Heart right ventricle (tissue), 16 donors: Measurements from ENCODE around the gene MATCAP1. TPM values are rescaled to one million over a fixed set of nuclear protein-coding genes. Genes with fewer than 3 reads are reported as not detected.

Experiments used
- ATAC-seq, 8 donors: fragments of 200-7000 bp; cut with Tn5 transposase; one replicate each; pipeline ENCODE4 v1.9.1; 2020; ENCODE audit warnings: mild to moderate bottlenecking in 8 of 8, moderate library complexity in 8 of 8, moderate number of reproducible peaks in 1 of 8
- DNase-seq, 2 donors: peaks; one replicate each; pipeline ENCODE4 v3.0.0-alpha.2; 2020
- H3K27ac ChIP-seq, 10 donors: fragments of 200-600 bp; sonication (generic) in 2 of 10; one replicate each; pipeline versions ENCODE4 v1.5.0 to v1.8.0; 2020 to 2022; ENCODE audit warnings: mild to moderate bottlenecking in 3 of 10
- H3K27me3 ChIP-seq, 7 donors: fragments of 200-600 bp; one replicate each; pipeline ENCODE4 v1.8.0; 2021 to 2022; ENCODE audit warnings: mild to moderate bottlenecking in 2 of 7
- H3K36me3 ChIP-seq, 9 donors: fragments of 200-600 bp; sonication (generic) in 1 of 9; one replicate each; pipeline versions ENCODE4 v1.5.0 to v1.8.0; 2020 to 2022; ENCODE audit warnings: mild to moderate bottlenecking in 2 of 9
- H3K4me1 ChIP-seq, 9 donors: fragments of 200-600 bp; sonication (generic) in 1 of 9; one replicate each; pipeline versions ENCODE4 v1.5.0 to v1.8.0; 2020 to 2022; ENCODE audit warnings: mild to moderate bottlenecking in 4 of 9
- H3K4me3 ChIP-seq, 10 donors: fragments of 200-600 bp; sonication (generic) in 2 of 10; one replicate each; pipeline versions ENCODE4 v1.5.0 to v1.8.0; 2020 to 2022; ENCODE audit warnings: mild to moderate bottlenecking in 7 of 10, moderate library complexity in 2 of 10
- H3K9me3 ChIP-seq, 11 donors: fragments of 200-600 bp in 10 of 11; sonication (generic) in 2 of 11; one replicate each; pipeline versions ENCODE4 v1.5.0 to v1.8.0; 2013 to 2022; ENCODE audit warnings: mild to moderate bottlenecking in 2 of 11, control low read depth in 1 of 11, moderate library complexity in 1 of 11
- whole genome bisulfite sequencing, 2 donors: extraction: QIAGEN DNeasy Blood & Tissue Kit; methylation state at CpG; one replicate each; pipeline ENCODE4 v1.1.7; 2013; ENCODE audit warnings: inconsistent platforms in 1 of 2; 5-methylcytosine and 5-hydroxymethylcytosine counted together
- intact Hi-C, 10 donors: fragments of 100-400 bp; cut with DNase I; formaldehyde crosslinking; loops; one replicate each; pipeline versions ENCODE4 v1.11.1 to v1.14.2; 2022
- polyA plus RNA-seq, 2 donors: library from polyadenylated mRNA; stranded (reverse); fragments of 200-250 nt; gene quantifications; one replicate each; pipeline ENCODE4 v1.2.3, GENCODE V29; 2013
- total RNA-seq, 10 donors: library from RNA; stranded (reverse); fragmentation: NEBNext Ultra II Directional in 3 of 10; extraction: Animal tissue kit (Norgen Biotek cat#: 25700) in 3 of 10; gene quantifications; one replicate each; pipeline versions ENCODE4 v1.2.1 to v1.2.4, GENCODE V29; 2021 to 2023
- TF ChIP-seq, protein P1 (sequence below), 9 donors: fragments of 200-600 bp; sonication (generic) in 2 of 9; IDR thresholded peaks; one replicate each; pipeline versions ENCODE4 v1.5.0 to v1.8.0; 2021 to 2022; ENCODE audit warnings: antibody characterized with exemption in 9 of 9, mild to moderate bottlenecking in 5 of 9, moderate library complexity in 1 of 9
- donor health status: Arrhythmogenic right ventricular cardiomyopathy.
- donor health status: ischemic (EF 13 %, LVEDD 7.1; RV severe dilation, severe dysfunction).
- donor health status: healthy with polysubstance abuse.
- donor health status: DM: no; HTN: yes; CAD: no.
- donor health status: DM: no; HTN: no; CAD: no.
- donor health status: ischemic (EF 25% LVEDD 6.9; RV normal size, moderate dysfunction).
- donor health status: ischemic (EF 25% LVEDD 5.7; RV mildly dilated, moderate dysfunction).
- donor health status: healthy.
- donor health status: DM: yes; HTN: yes; CAD: no.
- donor health status: Ischemic cardiomyopathy.
- donor health status: ischemic (EF 35%, LVEDD 5.7; RV mildly dilated, moderate dysfunction).
- donor health status: nonischemic (EF 11% LVEDD 7.7; RV severe dilation, severe dysfunction).
- donor health status: DM: yes; HTN: yes; CAD: no.
- donor health status: PGD.
- donor health status: ischemic (EF 29% LVEDD 5.4; RV normal size, mild dysfunction).
- donor health status: nonischemic (EF 23%, LVEDD 6.1; RV moderate dilation, normal function).

MATCAP1 gene
- total and polyA plus RNA-seq, 12 donors = 8.0 to 30.9 (median 13.1) TPM

DNA sequence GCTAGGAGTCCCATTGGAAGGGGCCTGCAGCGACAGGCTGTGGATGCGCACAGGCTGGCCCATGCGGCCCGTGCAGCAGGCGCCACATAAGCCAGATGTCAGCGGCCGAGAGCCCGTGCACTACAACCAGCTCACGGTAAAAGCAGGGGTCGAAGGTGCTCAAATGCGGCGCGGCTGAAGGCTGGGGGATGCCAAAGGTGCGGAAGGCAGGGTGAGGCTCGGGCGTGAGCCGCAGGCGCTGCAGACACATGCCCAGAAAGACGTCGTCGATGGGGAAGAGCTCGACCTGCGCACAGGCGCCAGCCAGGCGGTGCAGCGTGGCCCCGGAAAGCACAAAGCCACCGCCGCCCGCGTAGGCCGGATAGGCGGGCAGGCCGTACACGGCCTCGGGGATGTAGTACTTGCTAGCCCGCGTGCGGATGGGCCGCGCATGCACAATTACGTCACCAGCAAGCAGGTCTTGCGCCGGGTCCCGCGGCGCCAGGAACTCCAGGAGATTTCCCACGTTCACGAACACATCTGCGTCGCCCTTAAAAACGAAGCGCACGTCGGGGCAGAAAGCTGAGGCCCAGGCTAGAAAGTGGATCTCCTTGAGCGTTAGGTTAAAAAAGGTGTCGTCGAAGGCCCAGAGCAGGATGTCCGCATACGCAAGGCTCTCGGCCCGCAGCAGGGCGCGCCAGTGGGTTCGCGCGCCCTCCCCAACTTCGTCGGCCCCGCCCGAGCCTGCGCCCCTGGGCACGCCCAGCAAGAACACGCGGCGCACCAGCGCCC is 34.3 kb downstream of the MATCAP1 start:
- ATAC-seq = no peak
- 62 to 68% methylated on average over 77 of the region's 77 CpGs for WGBS, 2 donors
- Histone ChIP-seq H3K4me3 (peak overlapping the region in 7 of 10 donors; percentile 60 to 84 (median 67)), H3K27me3 (peaks cover 0 to 30% (median 0%) of the 10 kb centered on the region in 7 donors), H3K4me1 (peaks cover 2 to 22% (median 13%) of the 10 kb centered on the region in 9 donors), H3K9me3 (no peaks in the 10 kb centered on the region), H3K36me3 (peaks cover 0 to 52% (median 21%) of the 10 kb centered on the region in 9 donors), H3K27ac (peak overlapping the region in 5 of 10 donors; percentile 64 to 89 (median 86))
- intact Hi-C loops = loop anchor here in 5 of 10 donors (2.0 to 10.0 kb wide), 5 partner anchors 35 to 172 kb away; no protein-coding TSS in a partner anchor
- DNase-seq = no peak
- TF ChIP-seq, protein P1, sequence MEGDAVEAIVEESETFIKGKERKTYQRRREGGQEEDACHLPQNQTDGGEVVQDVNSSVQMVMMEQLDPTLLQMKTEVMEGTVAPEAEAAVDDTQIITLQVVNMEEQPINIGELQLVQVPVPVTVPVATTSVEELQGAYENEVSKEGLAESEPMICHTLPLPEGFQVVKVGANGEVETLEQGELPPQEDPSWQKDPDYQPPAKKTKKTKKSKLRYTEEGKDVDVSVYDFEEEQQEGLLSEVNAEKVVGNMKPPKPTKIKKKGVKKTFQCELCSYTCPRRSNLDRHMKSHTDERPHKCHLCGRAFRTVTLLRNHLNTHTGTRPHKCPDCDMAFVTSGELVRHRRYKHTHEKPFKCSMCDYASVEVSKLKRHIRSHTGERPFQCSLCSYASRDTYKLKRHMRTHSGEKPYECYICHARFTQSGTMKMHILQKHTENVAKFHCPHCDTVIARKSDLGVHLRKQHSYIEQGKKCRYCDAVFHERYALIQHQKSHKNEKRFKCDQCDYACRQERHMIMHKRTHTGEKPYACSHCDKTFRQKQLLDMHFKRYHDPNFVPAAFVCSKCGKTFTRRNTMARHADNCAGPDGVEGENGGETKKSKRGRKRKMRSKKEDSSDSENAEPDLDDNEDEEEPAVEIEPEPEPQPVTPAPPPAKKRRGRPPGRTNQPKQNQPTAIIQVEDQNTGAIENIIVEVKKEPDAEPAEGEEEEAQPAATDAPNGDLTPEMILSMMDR (IDR thresholded peaks at IDR 0.05) = peak in 1 of 9 donors; percentile 12

DNA sequence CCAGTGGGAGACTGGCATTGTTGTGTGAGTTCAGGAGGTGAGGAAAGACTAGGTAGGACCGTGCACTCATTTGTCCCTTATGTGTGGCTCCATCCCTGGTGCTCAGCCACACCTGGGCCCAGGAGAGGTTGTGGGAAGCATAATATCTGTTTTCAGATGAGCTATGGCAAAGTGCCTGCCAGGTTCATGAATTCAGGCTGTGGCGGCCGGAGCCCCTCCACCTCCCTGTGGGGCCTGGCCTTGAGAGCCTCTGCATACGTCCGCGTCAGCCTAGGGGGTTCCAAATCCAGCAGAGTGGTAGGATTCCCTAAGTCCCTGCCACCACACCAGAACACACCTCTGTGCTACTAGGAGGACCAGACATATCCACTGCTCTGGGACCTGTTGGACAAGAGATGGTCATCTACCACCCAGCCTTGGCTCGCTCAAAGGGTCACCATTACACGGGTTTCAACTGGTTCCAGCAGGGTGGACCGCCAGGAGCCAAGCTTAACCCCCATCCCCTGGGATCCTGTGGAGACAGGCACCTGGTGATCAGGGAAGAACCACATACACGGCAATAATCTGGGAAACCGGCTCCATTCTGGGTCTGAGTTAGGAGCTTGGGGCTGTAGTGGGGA is 35.0 kb downstream of the MATCAP1 start:
- peaks cover 0 to 30% (median 0%) of the 10 kb centered on the region in 7 donors for H3K27me3 ChIP-seq
- no peak overlapping the region for H3K4me3 ChIP-seq
- TF ChIP-seq, protein P1 (IDR thresholded peaks at IDR 0.05) = no peak
- H3K9me3 ChIP-seq = no peaks in the 10 kb centered on the region
- H3K4me1 ChIP-seq = peaks cover 2 to 22% (median 13%) of the 10 kb centered on the region in 9 donors
- ATAC-seq (no peak), DNase-seq (no peak)
- peaks cover 0 to 59% (median 27%) of the 10 kb centered on the region in 9 donors for H3K36me3 ChIP-seq
- WGBS, 2 donors = 90 to 91% methylated on average over 11 of the region's 11 CpGs
- H3K27ac ChIP-seq = no peak overlapping the region
- intact Hi-C loops = no loop called here

DNA sequence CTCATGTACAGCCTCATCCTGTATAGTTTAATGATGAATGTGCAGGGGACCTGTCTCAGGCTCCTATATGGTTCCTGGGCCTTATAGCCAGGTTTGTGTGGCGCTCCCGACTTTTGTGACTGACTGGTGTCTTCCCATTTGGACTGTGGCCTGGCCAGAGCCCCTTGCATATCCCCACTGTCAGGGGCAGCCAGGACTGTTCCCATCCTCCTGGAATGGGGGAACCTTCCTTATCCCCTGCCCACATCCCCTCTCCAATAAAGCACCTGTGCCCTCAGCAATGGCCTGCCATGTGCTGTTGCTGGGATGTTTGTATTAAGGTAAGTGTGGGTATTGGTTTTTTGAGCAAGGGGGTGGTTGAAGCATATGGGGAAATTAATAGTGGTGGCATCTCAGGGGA is 35.5 kb downstream of the MATCAP1 start:
- TF ChIP-seq, protein P1 (IDR thresholded peaks at IDR 0.05) = no peak
- Histone ChIP-seq H3K27me3 (peaks cover 0 to 30% (median 0%) of the 10 kb centered on the region in 7 donors), H3K4me3 (no peak overlapping the region), H3K27ac (no peak overlapping the region), H3K36me3 (peaks cover 0 to 64% (median 28%) of the 10 kb centered on the region in 9 donors), H3K9me3 (no peaks in the 10 kb centered on the region), H3K4me1 (peaks cover 2 to 22% (median 13%) of the 10 kb centered on the region in 9 donors)
- WGBS, 2 donors = 96 to 97% methylated on average over 2 of the region's 2 CpGs
- intact Hi-C loops = no loop called here
- DNase-seq (no peak), ATAC-seq (no peak)

DNA sequence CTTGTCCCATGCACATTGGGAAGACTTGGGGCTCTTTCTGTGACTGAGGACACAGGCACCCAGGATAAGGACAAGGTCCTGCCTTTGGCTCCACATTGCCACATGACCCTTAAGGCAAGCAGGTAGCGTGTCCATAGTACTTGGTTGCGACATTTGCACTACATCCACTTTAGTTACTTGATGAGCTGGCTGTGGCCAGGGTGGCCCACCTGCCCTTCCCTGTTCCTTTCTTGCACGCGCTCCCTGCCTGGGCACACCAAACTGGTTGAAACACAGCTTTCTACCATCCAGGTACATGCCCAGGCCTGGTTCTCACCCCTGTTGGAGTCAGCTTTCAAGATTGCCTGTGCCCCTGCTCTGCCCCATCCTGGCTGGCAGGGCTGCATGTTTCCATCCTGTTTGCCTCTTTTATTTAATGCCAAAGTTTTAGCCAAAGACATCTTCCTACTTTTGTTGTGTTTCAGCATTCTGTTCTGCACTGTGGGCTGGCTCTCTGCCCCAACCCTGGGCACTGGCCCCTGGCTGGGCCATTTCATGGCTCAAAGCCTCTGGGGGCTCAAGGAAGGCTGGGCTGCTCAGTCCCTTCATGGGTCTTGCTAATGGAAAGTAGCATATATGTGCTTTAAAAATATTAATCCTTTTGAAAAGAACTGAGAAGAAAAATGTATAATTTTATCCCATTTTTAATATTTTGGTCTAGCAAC is 36.2 kb downstream of the MATCAP1 start:
- TF ChIP-seq, protein P1 (IDR thresholded peaks at IDR 0.05) = no peak
- H3K9me3 ChIP-seq = no peaks in the 10 kb centered on the region
- no peak overlapping the region for H3K4me3 ChIP-seq
- peaks cover 0 to 71% (median 34%) of the 10 kb centered on the region in 9 donors for H3K36me3 ChIP-seq
- DNase-seq = no peak
- no peak overlapping the region for H3K27ac ChIP-seq
- intact Hi-C loops = no loop called here
- WGBS, 2 donors = 96 to 98% methylated on average over 4 of the region's 4 CpGs
- H3K27me3 ChIP-seq = peaks cover 0 to 30% (median 0%) of the 10 kb centered on the region in 7 donors
- H3K4me1 ChIP-seq = peaks cover 2 to 22% (median 13%) of the 10 kb centered on the region in 9 donors
- no peak for ATAC-seq
